ENCODE data around the gene CNDP1.

DNA sequence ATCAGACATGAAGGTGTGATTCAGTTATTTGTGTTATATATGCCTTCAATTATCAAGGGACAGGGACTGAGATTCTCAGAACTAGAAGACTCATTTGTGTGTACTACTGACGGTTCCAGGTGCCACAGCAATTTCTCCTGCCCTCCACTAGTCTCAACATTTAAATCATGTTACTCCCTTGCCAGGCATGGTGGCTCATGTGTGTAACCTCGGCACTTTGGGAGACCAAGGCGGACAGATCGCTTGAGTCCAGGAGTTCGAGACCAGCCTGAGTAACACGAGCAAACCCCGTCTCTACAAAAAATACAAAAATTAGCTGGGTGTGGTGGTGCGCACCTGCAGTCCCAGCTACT lies 37.0 kb upstream of the CNDP1 start:
- TF ChIP-seq, protein P1, sequence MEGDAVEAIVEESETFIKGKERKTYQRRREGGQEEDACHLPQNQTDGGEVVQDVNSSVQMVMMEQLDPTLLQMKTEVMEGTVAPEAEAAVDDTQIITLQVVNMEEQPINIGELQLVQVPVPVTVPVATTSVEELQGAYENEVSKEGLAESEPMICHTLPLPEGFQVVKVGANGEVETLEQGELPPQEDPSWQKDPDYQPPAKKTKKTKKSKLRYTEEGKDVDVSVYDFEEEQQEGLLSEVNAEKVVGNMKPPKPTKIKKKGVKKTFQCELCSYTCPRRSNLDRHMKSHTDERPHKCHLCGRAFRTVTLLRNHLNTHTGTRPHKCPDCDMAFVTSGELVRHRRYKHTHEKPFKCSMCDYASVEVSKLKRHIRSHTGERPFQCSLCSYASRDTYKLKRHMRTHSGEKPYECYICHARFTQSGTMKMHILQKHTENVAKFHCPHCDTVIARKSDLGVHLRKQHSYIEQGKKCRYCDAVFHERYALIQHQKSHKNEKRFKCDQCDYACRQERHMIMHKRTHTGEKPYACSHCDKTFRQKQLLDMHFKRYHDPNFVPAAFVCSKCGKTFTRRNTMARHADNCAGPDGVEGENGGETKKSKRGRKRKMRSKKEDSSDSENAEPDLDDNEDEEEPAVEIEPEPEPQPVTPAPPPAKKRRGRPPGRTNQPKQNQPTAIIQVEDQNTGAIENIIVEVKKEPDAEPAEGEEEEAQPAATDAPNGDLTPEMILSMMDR (IDR thresholded peaks at IDR 0.05) = no peak
- TF ChIP-seq EZH2 (IDR thresholded peaks at IDR 0.05) = no peak
